ENCODE measurements around the gene KIAA1210.

Gene KIAA1210

DNA sequence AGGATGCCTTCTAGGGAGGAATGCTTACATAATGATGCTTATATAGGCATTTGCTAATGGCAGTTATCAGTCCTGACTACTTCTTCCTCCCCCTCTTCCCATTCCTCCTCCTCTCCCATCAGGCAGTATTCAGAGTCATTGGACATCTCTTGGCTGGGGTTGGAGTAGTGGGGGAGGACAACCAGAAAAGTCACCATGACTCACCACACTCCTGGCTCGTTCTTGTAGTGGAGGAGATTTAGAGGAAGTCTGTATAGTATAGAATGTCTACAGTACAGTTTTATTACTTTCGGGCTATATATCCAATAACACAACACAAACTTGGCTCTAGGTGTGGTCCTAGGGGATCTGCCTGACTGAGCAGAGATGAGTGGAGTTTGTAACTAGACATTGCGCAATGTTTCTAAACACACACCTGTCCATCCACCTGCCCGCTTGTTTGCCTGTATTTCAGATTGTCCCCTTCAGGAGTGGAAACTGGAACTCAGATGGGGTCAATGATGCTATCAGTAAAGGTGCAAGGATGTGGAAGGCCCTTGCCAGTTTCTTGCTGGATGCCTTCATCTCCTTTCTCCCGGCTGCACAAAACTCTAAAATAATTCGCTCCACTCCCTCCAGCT lies 27.9 kb upstream of the KIAA1210 start:
- H3K27ac ChIP-seq: no peak overlapping the region
- no peaks in the 10 kb centered on the region for H3K9me3 ChIP-seq
- no peak overlapping the region for H3K4me3 ChIP-seq
- no peaks in the 10 kb centered on the region for H3K27me3 ChIP-seq
- no peaks in the 10 kb centered on the region for H3K4me1 ChIP-seq
- no peak for DNase-seq
- no peaks in the 10 kb centered on the region for H3K36me3 ChIP-seq
- intact Hi-C loops (cut with DNase I; ENCODE audit: low total_unique reads): no loop called here
- TF ChIP-seq, protein P1, sequence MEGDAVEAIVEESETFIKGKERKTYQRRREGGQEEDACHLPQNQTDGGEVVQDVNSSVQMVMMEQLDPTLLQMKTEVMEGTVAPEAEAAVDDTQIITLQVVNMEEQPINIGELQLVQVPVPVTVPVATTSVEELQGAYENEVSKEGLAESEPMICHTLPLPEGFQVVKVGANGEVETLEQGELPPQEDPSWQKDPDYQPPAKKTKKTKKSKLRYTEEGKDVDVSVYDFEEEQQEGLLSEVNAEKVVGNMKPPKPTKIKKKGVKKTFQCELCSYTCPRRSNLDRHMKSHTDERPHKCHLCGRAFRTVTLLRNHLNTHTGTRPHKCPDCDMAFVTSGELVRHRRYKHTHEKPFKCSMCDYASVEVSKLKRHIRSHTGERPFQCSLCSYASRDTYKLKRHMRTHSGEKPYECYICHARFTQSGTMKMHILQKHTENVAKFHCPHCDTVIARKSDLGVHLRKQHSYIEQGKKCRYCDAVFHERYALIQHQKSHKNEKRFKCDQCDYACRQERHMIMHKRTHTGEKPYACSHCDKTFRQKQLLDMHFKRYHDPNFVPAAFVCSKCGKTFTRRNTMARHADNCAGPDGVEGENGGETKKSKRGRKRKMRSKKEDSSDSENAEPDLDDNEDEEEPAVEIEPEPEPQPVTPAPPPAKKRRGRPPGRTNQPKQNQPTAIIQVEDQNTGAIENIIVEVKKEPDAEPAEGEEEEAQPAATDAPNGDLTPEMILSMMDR (IDR thresholded peaks at IDR 0.05): no peak

DNA sequence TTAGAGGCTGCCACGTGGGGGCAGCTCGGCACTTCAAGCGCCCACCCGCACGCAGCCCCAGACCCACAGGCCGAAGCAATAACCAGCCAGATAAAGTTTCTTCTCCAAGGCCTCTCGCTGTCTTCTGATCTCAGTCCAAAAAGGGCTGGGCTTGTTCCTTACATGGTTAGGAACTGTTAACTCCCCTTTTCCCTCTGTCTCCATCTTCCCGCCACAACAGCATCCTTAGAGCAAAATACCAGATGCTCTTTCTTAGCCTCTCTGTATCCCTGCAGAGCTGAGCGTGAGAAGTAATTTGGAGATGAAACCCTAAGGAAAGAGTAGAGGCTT lies 23.4 kb upstream of the KIAA1210 start:
- intact Hi-C loops (cut with DNase I; ENCODE audit: low total_unique reads): no loop called here
- Histone ChIP-seq H3K9me3 (no peaks in the 10 kb centered on the region), H3K4me1 (no peaks in the 10 kb centered on the region), H3K27ac (no peak overlapping the region), H3K36me3 (no peaks in the 10 kb centered on the region), H3K27me3 (no peaks in the 10 kb centered on the region), H3K4me3 (no peak overlapping the region)
- TF ChIP-seq, protein P1 (IDR thresholded peaks at IDR 0.05): no peak
- DNase-seq: no peak

DNA sequence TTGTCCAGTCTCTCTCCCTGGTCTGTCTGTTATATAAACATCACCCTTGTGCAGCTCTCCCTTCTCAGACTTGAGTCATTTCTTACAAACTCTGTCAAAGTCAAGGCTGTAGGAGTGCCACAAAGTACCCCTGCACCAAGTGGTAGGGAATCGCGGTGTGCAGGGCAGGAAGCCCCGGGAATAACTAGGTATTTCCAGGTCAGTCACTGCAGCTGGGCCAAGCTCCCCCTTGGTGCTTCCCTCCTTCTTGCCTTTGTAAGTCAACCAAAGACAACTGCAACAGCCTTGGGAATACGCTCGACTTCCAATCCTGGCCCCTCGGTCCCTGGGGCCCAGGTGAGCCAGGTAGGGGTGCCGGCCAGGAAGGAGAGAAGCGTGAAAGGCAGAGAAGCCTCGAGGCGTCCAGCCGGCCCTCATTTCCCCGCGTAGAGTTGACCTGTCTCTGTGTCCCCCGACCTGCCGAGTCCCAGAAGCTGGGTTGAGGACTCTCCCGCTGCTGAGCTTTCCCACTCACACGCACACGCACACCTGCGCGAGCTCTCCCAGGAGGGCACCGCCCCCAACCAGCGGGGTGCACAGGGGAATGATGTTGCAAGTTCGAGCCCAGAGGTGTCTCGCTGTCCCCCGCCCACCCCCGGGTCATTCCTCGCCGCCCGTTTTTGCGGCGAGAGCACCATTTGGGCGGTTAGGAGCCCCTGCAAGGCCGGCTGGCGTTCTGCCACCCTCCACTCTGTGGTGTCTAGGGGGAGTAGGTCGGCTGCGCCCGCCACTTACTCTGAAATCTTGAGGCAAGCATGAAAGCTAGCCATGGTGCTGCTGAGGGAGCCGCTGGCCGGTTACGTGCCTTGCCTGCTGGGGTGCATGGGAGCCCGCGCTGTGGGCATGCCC lies 22.8 kb upstream of the KIAA1210 start:
- Histone ChIP-seq H3K27ac (no peak overlapping the region), H3K9me3 (no peaks in the 10 kb centered on the region), H3K4me3 (no peak overlapping the region), H3K36me3 (no peaks in the 10 kb centered on the region), H3K27me3 (no peaks in the 10 kb centered on the region), H3K4me1 (no peaks in the 10 kb centered on the region)
- TF ChIP-seq, protein P1 (IDR thresholded peaks at IDR 0.05): no peak
- DNase-seq: no peak
- intact Hi-C loops (cut with DNase I; ENCODE audit: low total_unique reads): no loop called here

DNA sequence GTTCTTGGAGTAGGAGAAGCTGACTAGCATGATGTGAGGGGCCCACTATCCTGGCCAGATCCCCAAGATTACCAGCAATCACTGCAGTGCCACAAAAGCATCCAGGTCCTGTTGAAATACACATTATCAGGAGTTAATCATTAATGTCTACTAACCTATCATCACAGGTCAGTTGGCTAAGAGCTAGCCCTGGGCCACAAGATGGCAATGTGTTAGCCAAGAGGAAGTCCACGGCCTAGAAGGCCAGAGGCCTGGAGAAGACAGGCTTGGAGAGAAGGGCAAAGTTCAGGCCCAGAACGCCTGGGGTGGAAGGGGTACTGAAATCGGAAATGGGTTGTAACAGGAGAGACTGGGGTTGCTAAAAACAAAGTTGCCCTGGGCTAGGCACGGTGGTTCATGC lies 19.9 kb upstream of the KIAA1210 start:
- TF ChIP-seq, protein P1 (IDR thresholded peaks at IDR 0.05): no peak
- no peaks in the 10 kb centered on the region for H3K36me3 ChIP-seq
- intact Hi-C loops (cut with DNase I; ENCODE audit: low total_unique reads): no loop called here
- no peak overlapping the region for H3K27ac ChIP-seq
- no peak for DNase-seq
- no peaks in the 10 kb centered on the region for H3K4me1 ChIP-seq
- no peak overlapping the region for H3K4me3 ChIP-seq
- H3K9me3 ChIP-seq: no peaks in the 10 kb centered on the region
- no peaks in the 10 kb centered on the region for H3K27me3 ChIP-seq

DNA sequence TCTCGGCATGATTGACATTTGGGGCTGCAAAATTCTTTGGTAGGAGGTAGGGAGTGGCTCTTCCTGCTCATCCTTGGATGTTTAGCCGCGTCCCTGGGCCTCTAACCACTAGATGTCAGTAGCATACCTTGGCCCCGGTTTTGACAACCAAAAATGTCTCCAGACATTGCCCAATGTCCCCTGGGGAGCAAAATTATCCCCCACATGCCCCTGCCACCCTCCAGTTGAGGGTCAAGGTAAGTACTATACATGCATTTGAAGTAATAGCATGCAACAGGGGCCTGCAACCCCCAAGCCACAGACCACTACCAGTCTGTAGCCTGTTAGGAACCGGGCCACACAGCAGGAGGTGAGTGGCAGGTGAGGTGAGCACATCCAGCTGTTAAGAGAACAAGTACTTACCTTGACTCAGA lies 17.6 kb upstream of the KIAA1210 start:
- TF ChIP-seq, protein P1 (IDR thresholded peaks at IDR 0.05): no peak
- H3K27me3 ChIP-seq: no peaks in the 10 kb centered on the region
- intact Hi-C loops (cut with DNase I; ENCODE audit: low total_unique reads): no loop called here
- no peak for DNase-seq
- H3K4me1 ChIP-seq: no peaks in the 10 kb centered on the region
- H3K4me3 ChIP-seq: no peak overlapping the region
- no peaks in the 10 kb centered on the region for H3K36me3 ChIP-seq
- no peak overlapping the region for H3K27ac ChIP-seq
- no peaks in the 10 kb centered on the region for H3K9me3 ChIP-seq

Measured in tibial artery (tissue), 4 donors.